Vagina (tissue), 2 donors: ENCODE results near the gene CETP.

Experiments
- POLR2A ChIP-seq, 2 donors: fragments of 450-650 bp; IDR thresholded peaks; one replicate each; pipeline ENCODE4 v1.6.1; 2017; ENCODE audit warnings: antibody characterized with exemption in 2 of 2, mild to moderate bottlenecking in 2 of 2, moderate library complexity in 2 of 2
- POLR2AphosphoS5 ChIP-seq, 2 donors: sonication (generic); formaldehyde crosslinking; IDR thresholded peaks; one replicate each; pipeline ENCODE4 v1.9.0; 2017; ENCODE audit warnings: antibody characterized with exemption in 2 of 2, mild to moderate bottlenecking in 2 of 2, low read depth in 1 of 2; ENCODE audit not compliant: insufficient read depth in 1 of 2
- TF ChIP-seq, protein P1 (sequence below), 3 experiments: fragments of 450-650 bp in 2 of 3; fragments of 200-600 bp in 1 of 3; sonication (generic) in 1 of 3; IDR thresholded peaks; one replicate each; pipeline ENCODE4 v1.5.1; 2017 to 2019; ENCODE audit warnings: antibody characterized with exemption in 3 of 3, mild to moderate bottlenecking in 2 of 3, moderate library complexity in 2 of 3

DNA sequence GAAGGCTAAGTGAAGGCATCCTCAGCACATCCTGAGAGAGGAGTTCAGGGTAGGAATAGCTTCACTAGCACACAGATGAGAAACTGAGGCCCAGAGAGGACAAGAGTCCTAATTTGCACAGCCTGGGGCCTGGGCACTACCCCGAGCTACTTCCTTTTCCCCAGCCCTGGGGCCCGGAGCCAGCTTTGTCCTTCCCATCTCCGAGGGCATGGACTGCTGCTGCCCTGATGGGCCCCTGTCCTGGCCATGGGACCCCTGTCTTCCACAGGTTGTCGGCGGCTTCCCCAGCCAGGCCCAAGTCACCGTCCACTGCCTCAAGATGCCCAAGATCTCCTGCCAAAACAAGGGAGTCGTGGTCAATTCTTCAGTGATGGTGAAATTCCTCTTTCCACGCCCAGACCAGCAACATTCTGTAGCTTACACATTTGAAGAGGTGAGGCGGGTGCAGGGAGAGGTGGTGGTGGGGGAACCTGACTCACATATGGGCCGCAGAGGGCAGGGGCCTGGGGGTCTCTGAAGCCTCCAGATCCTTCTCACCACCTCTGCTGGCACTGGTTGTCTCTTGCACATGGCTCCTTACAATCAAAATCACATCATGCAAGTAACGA lies 16.2 kb downstream of the CETP start:
- TF ChIP-seq POLR2A (IDR thresholded peaks at IDR 0.05), result no peak
- TF ChIP-seq, protein P1, sequence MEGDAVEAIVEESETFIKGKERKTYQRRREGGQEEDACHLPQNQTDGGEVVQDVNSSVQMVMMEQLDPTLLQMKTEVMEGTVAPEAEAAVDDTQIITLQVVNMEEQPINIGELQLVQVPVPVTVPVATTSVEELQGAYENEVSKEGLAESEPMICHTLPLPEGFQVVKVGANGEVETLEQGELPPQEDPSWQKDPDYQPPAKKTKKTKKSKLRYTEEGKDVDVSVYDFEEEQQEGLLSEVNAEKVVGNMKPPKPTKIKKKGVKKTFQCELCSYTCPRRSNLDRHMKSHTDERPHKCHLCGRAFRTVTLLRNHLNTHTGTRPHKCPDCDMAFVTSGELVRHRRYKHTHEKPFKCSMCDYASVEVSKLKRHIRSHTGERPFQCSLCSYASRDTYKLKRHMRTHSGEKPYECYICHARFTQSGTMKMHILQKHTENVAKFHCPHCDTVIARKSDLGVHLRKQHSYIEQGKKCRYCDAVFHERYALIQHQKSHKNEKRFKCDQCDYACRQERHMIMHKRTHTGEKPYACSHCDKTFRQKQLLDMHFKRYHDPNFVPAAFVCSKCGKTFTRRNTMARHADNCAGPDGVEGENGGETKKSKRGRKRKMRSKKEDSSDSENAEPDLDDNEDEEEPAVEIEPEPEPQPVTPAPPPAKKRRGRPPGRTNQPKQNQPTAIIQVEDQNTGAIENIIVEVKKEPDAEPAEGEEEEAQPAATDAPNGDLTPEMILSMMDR (IDR thresholded peaks at IDR 0.05), result no peak
- no peak for TF ChIP-seq POLR2AphosphoS5 (IDR thresholded peaks at IDR 0.05; ENCODE audit: insufficient read depth in 1 of 2, low read depth in 1 of 2)
